Stimulated activated CD4-positive, alpha-beta T cell treated with anti-CD3 and anti-CD28 coated beads, Interleukin-1b, Interleukin-23, amount 100 ng/mL, for 48 hours (primary cell): ENCODE measurements around the gene PDE4C.
"Not testable (repeated sequence)": the region's sequence is repeated elsewhere in the genome, so short reads cannot be mapped to it uniquely, and the experiment has no call there.

Experiments
- DNase-seq: peaks from one replicate; pipeline ENCODE4 v3.0.0-alpha.2; 2020

PDE4C gene

GRCh38 chr19:18220632-18221275 lies 5.5 kb downstream of the PDE4C start:
- DNase-seq, result no peak

GRCh38 chr19:18219911-18220631 lies 6.2 kb downstream of the PDE4C start:
- DNase-seq, result no peak

- no peak for DNase-seq
Observed at GRCh38 chr19:18218600-18218999, 7.6 kb downstream of the PDE4C start.

- DNase-seq, result no peak
Observed at GRCh38 chr19:18218159-18218558, 8.1 kb downstream of the PDE4C start.

GRCh38 chr19:18216789-18217188 lies 9.4 kb downstream of the PDE4C start:
- DNase-seq, result no peak

- DNase-seq, result no peak
Observed at GRCh38 chr19:18214779-18215433, 11.3 kb downstream of the PDE4C start.

GRCh38 chr19:18211683-18212082 lies 14.6 kb downstream of the PDE4C start:
- no peak for DNase-seq

GRCh38 chr19:18209912-18210311 lies 16.3 kb downstream of the PDE4C start:
- DNase-seq, result not testable (repeated sequence)

GRCh38 chr19:18208098-18208951 lies 17.9 kb downstream of the PDE4C start:
- DNase-seq, result peak; percentile 41

- DNase-seq, result no peak
Observed at GRCh38 chr19:18206018-18206417, 20.2 kb downstream of the PDE4C start.

GRCh38 chr19:18205200-18205892 lies 20.9 kb downstream of the PDE4C start:
- peak; percentile 66 for DNase-seq

- no peak for DNase-seq
Observed at GRCh38 chr19:18204394-18205199, 21.6 kb downstream of the PDE4C start.

- DNase-seq, result peak; percentile 100
Observed at GRCh38 chr19:18203863-18204393, 22.3 kb downstream of the PDE4C start, which contains the start of gene RAB3A. RAB3A (minus strand) TSS chr19:18204042; CDS start chr19:18202740, 1,302 bp downstream.

- DNase-seq, result no peak
Observed at GRCh38 chr19:18203408-18203862, 22.8 kb downstream of the PDE4C start.

- DNase-seq, result peak; percentile 16
Observed at GRCh38 chr19:18202778-18203407, 23.3 kb downstream of the PDE4C start.

- no peak for DNase-seq
Observed at GRCh38 chr19:18202397-18202777, 23.9 kb downstream of the PDE4C start.

GRCh38 chr19:18198374-18198773 lies 27.9 kb downstream of the PDE4C start:
- no peak for DNase-seq

GRCh38 chr19:18197941-18198340 lies 28.3 kb downstream of the PDE4C start:
- DNase-seq, result no peak

- DNase-seq, result no peak
Observed at GRCh38 chr19:18197306-18197705, 28.9 kb downstream of the PDE4C start.

- no peak for DNase-seq
Observed at GRCh38 chr19:18196511-18196845, 29.8 kb downstream of the PDE4C start.
